Tongue (tissue), 2 donors: Measurements from ENCODE around the gene TFEB. TPM values are rescaled to one million over a fixed set of nuclear protein-coding genes. Genes with fewer than 3 reads are reported as not detected.

Experiments used
- DNase-seq: peaks from one replicate; pipeline ENCODE4 v3.0.0-alpha.2; 2015
- total RNA-seq: library from RNA; depleted of rRNA; stranded (reverse); fragments of >200 nt; gene quantifications from one replicate; pipeline ENCODE4 v1.2.3, GENCODE V29; 2014

Gene TFEB
- total RNA-seq, 1 donor from 2014 or later, result 30.7 TPM

- DNase-seq, result no peak
Measured at GRCh38 chr6:41722969-41723529, 12.4 kb downstream of the TFEB start.

- no peak for DNase-seq
Measured at GRCh38 chr6:41721414-41721813, 14.0 kb downstream of the TFEB start.

DNA sequence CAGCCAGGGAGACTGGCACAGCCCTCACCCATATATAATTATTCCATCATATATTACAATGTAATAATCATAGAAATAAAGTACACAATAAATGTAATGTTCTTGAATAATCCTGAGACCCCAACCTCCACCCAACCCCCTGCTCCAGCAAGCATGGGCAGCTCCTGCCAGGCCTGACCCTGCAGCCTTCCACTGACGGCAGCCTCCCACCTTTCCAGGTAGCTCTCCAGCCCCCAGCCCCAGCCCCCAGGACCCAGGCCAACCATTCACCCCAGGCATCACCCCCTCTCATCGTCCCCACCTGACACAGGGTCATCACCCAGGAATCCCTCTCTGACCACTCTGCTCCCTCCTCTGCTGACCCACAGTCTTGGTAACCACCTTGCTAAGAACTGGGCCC, 14.6 kb downstream of the TFEB start:
- no peak for DNase-seq

DNA sequence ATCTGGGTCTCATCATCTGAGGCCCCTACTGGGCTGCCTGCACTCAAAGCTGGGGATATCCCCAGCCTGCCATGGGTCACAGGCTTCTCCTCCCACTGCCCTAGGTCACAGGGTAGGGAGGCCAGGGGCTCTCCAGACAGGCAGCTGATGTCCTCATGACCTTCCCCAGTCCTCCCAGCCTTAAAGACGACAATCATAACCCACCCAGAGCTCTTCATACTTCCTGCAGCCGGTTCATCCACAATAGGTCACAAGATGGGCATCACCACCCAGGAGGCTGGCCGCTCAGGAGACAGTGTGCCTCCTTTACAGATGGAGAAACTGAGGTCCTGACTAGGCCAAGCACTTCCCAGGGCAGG, 15.2 kb downstream of the TFEB start:
- DNase-seq, result no peak

GRCh38 chr6:41719436-41720261, 15.8 kb downstream of the TFEB start:
- no peak for DNase-seq

DNA sequence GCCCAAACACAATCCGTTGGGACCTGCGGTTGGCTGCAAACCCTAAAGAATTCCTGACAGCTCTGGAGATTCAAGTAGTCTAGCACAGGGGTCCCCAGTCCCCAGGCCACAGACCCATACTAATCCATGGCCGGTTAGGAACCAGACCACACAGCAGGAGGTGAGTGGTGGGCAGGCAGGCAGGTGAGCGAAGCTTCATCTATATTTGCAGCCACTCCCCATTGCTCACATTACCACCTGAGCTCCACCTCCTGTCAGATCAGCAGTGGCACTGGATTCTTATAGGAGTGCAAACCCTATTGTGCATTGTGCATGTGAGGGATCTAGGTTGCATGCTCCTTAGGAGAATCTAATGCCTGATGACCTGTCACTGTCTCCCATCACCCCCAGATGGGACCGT, 16.6 kb downstream of the TFEB start:
- DNase-seq, result no peak

- no peak for DNase-seq
Measured at GRCh38 chr6:41717392-41717736, 18.0 kb downstream of the TFEB start.

GRCh38 chr6:41716516-41717391, 18.7 kb downstream of the TFEB start:
- peak; percentile 69 for DNase-seq

DNA sequence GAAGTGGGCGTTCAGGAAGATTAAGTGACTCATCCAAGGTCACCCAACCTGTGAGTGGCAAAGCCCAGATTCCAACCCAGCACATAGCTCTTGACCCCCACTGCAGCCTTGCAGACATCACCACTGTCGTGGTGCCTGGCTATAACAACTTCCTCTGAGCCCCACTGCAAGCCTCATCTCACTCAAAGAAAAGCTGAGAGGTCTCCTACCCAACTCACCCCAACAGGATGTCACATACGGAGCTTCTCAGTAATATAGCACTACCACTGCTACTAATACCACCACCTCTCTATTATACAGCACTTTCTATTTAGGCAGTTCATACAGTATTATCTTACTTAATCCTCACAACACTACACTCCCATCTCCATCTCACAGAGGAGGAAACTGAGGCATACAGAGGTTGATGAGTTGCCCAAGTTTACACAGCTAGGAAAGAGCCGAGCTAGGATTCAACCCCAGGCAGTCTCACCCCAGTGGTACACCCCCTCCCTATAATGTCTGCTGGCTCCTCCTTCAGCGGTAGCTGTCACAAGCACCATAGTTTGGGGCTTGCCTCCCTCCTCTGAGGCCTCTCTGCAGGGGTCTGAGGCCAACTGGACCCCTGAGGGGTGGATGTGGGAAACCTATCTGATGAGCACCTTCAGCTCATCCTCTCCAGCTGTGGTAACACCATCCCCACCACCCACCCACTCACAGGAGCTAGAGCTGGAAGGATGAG, 19.5 kb downstream of the TFEB start:
- no peak for DNase-seq

DNA sequence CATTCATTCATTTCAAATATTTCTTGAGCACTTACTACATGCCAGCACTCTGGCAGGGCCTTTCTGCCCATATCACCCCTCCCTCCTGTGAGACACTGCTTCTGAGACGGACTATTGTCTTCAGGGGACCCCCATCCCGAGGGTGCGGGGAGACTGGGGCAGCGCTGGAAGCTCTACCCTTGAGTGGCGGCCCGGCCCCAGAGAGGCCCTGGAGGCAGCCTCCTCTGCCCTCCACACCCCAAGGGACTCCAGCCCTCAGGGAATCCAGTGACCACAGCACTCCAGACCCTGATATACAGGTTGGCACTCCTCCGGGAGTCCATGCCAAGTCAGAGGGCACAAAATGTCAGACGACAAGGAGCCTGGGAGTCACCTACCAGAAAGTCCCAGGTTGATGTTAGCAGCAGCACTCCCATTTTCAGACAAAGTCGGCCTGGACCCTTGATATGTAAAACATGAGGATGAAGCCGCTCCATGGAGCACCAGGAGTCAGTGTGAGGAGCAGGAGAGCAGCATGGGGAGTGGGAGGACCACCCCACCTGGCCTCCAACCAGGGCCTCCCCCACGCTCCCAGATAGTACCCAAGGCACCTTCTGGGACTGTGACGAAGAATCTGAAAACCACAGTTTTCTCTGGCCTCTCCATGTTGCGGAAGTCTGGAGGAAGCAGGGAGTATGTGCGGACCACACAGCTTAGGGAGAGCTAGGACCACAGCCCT, 20.7 kb downstream of the TFEB start:
- DNase-seq, result no peak

- DNase-seq, result no peak
Measured at GRCh38 chr6:41713650-41714291, 21.6 kb downstream of the TFEB start.

GRCh38 chr6:41713159-41713649, 22.2 kb downstream of the TFEB start:
- no peak for DNase-seq

- no peak for DNase-seq
Measured at GRCh38 chr6:41712651-41713103, 22.7 kb downstream of the TFEB start.

DNA sequence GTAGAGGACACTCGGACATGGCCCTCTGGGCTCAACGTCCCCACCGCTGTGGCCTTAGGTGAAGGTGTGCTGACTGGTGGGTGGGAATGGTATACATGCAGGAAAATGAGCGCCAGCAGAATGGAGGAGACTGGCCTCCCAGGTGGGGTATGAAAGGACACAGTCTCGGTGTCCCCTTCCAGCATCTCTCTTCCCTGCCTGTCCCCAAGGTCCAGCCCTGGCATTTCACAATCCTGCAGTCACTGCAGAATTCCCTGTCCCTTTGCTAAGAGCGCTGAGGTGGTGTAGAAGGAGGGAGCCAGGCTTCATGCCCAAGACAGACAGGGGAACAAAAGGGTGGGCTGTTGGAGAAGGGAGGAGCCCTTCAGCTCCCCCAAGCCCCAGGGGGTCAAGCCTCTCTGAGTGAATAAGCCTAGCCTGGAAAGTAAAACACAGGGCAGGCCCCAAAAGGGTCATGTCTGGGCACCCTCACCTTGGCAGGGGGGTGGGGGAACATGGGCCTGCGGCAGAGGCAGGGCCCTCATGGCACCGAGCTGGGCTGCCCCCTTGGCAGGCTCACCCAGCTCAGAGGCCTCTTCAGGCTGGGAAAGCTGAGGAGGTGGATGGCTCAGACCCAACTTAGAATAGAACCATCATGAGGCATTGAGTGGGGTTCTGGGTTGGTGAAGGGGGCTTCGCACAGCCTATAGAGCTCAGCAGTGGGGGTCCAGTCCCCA, 23.9 kb downstream of the TFEB start:
- DNase-seq, result no peak

DNA sequence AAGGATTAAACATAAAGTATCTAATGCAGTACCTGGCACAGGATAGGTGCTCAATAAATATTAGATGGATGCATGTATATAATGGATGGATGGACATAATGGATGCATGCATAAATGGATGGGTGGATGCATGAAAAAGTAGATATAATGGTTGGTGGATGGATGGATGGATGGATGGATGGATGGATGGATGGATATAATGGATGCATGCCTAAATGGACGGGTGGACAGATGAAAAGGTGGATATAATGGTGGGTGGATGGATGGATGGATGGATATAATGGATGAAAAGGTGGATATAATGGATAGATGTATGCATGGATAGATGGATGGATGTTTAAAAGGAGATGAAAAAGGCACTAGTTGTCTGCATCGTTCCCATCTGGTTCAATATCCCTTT, 26.0 kb downstream of the TFEB start:
- DNase-seq, result no peak

- DNase-seq, result no peak
Measured at GRCh38 chr6:41708856-41709255, 26.6 kb downstream of the TFEB start.

DNA sequence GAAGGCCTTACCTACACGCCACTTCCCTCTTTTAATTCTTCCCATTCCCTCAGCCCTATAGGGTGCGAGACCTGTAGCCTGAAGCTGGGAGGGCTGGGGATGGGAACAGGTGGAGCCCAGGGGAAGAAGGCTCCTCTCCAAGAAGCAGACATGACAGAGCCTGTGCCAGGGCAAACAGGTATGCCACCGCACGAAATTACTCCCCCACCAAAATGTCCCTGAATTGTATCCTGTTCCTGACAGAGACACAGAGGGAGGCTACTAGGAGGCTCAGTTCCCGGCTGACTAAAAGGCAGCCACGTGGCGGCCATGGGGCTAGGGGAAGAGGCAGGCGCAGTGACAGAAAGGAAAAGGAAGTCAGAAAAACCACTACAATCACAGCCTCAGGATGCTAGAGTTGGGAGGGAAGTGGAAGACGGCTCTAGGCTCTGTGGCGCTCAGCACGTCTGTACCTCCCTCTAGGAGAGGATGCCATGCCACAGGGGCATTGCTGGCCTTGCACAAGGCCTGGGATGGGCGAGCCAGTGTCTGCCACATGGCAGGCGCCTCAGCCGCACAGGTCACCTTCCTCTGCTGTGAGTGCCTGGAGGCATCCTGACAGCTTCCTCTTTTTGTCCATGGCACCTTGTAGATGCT, 27.7 kb downstream of the TFEB start:
- no peak for DNase-seq

DNA sequence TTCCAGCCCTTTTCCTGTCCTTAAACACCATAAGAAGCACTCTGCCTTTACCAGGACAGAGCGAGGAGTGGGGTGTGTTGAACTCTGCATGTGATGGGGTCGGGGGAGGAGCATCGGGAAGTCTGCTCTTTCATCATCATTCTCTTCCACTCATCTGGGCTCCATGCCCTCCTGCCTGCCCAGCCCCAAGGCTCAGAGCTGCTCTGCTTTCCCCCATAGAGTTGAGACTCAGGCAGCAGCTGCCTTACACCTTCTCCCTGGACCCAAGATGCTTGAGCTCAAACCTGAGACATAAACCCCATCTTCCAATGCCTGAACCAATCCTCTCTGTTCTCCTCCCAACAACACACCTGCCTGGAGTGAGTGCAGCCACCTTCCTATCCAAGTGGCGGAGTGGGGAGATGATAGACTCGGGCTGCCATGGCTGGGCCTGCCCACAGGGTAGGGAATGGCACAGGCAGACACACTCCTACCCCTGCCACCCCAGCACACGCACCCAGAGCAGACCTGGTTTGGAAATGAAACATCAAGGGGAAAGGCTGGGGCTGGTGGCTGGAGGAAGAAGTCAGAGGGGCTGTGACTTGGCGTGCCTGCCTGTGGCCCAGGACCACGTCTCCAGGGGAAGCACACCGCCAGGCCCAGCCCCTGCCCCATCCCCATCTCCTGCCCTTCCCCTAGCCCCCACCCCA, 28.4 kb downstream of the TFEB start:
- no peak for DNase-seq
